Mesendoderm (in vitro differentiated cells): Measurements from ENCODE around the gene VIT.
A peak's percentile ranks its signal among the peaks of the same experiment; 100 is the strongest.

Source experiments
- DNase-seq: peaks from one replicate; pipeline ENCODE4 v3.0.0; 2013
- H2AK5ac ChIP-seq: 2 replicates; pipeline ENCODE4 v1.6.1; 2013; ENCODE audit warnings: low read length, inconsistent platforms
- H2BK120ac ChIP-seq: 2 replicates; pipeline ENCODE4 v1.6.1; 2013; ENCODE audit warnings: low read depth, mild to moderate bottlenecking, low read length, moderate library complexity, mixed read lengths
- H2BK15ac ChIP-seq: replicated peaks from 2 replicates; pipeline ENCODE4 v1.6.1; 2013; ENCODE audit warnings: low read depth, mild to moderate bottlenecking, moderate library complexity
- H2BK5ac ChIP-seq: 2 replicates; pipeline ENCODE4 v1.6.1; 2013; ENCODE audit warnings: low read length, inconsistent platforms
- H3K18ac ChIP-seq: 2 replicates; pipeline ENCODE4 v1.6.1; 2013; ENCODE audit warnings: mild to moderate bottlenecking, low read length, mixed read lengths
- H3K23ac ChIP-seq: one replicate; pipeline ENCODE4 v1.6.1; 2013; ENCODE audit warnings: low read length
- H3K27ac ChIP-seq: 2 replicates; pipeline ENCODE4 v1.5.1; 2013; ENCODE audit warnings: low read depth, mild to moderate bottlenecking, inconsistent platforms, low read length, moderate library complexity
- H3K27me3 ChIP-seq: 2 replicates; pipeline ENCODE4 v1.6.1; 2013; ENCODE audit warnings: low read length, control low read depth, mild to moderate bottlenecking, inconsistent platforms; ENCODE audit not compliant: insufficient read depth, poor library complexity
- H3K36me3 ChIP-seq: 2 replicates; pipeline ENCODE4 v1.6.1; 2013; ENCODE audit warnings: low read length, inconsistent platforms; ENCODE audit not compliant: control insufficient read depth, insufficient read depth
- H3K4ac ChIP-seq: one replicate; pipeline ENCODE4 v1.6.1; 2013; ENCODE audit warnings: low read depth, mild to moderate bottlenecking, low read length, moderate library complexity
- H3K4me1 ChIP-seq: 2 replicates; pipeline ENCODE4 v1.6.1; 2013; ENCODE audit warnings: low read depth, low read length, inconsistent platforms; ENCODE audit not compliant: control insufficient read depth
- H3K4me2 ChIP-seq: 2 replicates; pipeline ENCODE4 v1.6.1; 2013; ENCODE audit warnings: low read length
- H3K4me3 ChIP-seq: 2 replicates; pipeline ENCODE4 v1.5.1; 2013; ENCODE audit warnings: mild to moderate bottlenecking, low read length
- H3K56ac ChIP-seq: one replicate; pipeline ENCODE4 v1.6.1; 2013; ENCODE audit warnings: low read length
- H3K79me1 ChIP-seq: 2 replicates; pipeline ENCODE4 v1.6.1; 2013; ENCODE audit warnings: low read length, inconsistent platforms
- H3K79me2 ChIP-seq: 2 replicates; pipeline ENCODE4 v1.6.1; 2013; ENCODE audit warnings: mild to moderate bottlenecking, low read length; ENCODE audit not compliant: control insufficient read depth, insufficient read depth
- H3K9ac ChIP-seq: 2 replicates; pipeline ENCODE4 v1.6.1; 2013; ENCODE audit warnings: low read length, inconsistent platforms
- H4K5ac ChIP-seq: one replicate; pipeline ENCODE4 v1.6.1; 2013; ENCODE audit warnings: low read length
- H4K8ac ChIP-seq: one replicate; pipeline ENCODE4 v1.6.1; 2013; ENCODE audit warnings: low read depth, mild to moderate bottlenecking, control low read depth, low read length, moderate library complexity
- WGBS: extraction: QIAGEN DNeasy Blood & Tissue Kit; methylation state at CpG from one replicate; pipeline ENCODE4 v1.1.7; 2013; ENCODE audit warnings: low lambda C conversion rate, missing lambda C conversion rate; ENCODE audit not compliant: insufficient coverage; ENCODE audit errors: extremely low coverage; 5-methylcytosine and 5-hydroxymethylcytosine counted together

VIT gene

GRCh38 chr2:36769106-36769505, 72.6 kb downstream of the VIT start:
- H3K27ac ChIP-seq: no peak overlapping the region
- H4K5ac ChIP-seq: no peak overlapping the region
- H3K27me3 ChIP-seq: no peaks in the 10 kb centered on the region
- H3K18ac ChIP-seq: no peak overlapping the region
- no peak overlapping the region for H2AK5ac ChIP-seq
- no peak for DNase-seq
- no peak overlapping the region for H2BK5ac ChIP-seq
- no peak overlapping the region for H3K4me2 ChIP-seq
- no peak overlapping the region for H3K56ac ChIP-seq
- no peak overlapping the region for H3K4ac ChIP-seq
- H3K36me3 ChIP-seq: no peaks in the 10 kb centered on the region
- no peaks in the 10 kb centered on the region for H3K4me1 ChIP-seq
- no CpG with 5 or more reads among the region's 2 CpGs for WGBS
- H3K4me3 ChIP-seq: no peak overlapping the region
- no peaks in the 10 kb centered on the region for H3K79me1 ChIP-seq
- no peak overlapping the region for H3K23ac ChIP-seq
- no peaks in the 10 kb centered on the region for H3K79me2 ChIP-seq
- H3K9ac ChIP-seq: no peak overlapping the region
- no peak overlapping the region for H2BK120ac ChIP-seq
- no peak overlapping the region for H4K8ac ChIP-seq
- no peak overlapping the region for H2BK15ac ChIP-seq

GRCh38 chr2:36770542-36771287, 74.2 kb downstream of the VIT start:
- Histone ChIP-seq H3K23ac (no peak overlapping the region), H2BK120ac (no peak overlapping the region), H3K79me1 (no peaks in the 10 kb centered on the region), H3K4me1 (no peaks in the 10 kb centered on the region), H2BK15ac (no peak overlapping the region), H3K36me3 (no peaks in the 10 kb centered on the region), H2AK5ac (no peak overlapping the region), H3K27ac (no peak overlapping the region), H4K8ac (no peak overlapping the region), H2BK5ac (no peak overlapping the region), H3K79me2 (no peaks in the 10 kb centered on the region), H3K4me2 (no peak overlapping the region), H3K9ac (no peak overlapping the region), H3K56ac (no peak overlapping the region), H3K18ac (no peak overlapping the region), H3K27me3 (no peaks in the 10 kb centered on the region), H3K4me3 (no peak overlapping the region), H4K5ac (no peak overlapping the region), H3K4ac (no peak overlapping the region)
- DNase-seq: peak; percentile 95
- WGBS: no CpG with 5 or more reads among the region's 11 CpGs

- no peak overlapping the region for H2AK5ac ChIP-seq
- H2BK120ac ChIP-seq: no peak overlapping the region
- no peak overlapping the region for H3K27ac ChIP-seq
- no peak overlapping the region for H3K4ac ChIP-seq
- no peak overlapping the region for H2BK5ac ChIP-seq
- no peaks in the 10 kb centered on the region for H3K79me1 ChIP-seq
- no CpG with 5 or more reads among the region's 3 CpGs for WGBS
- no peak overlapping the region for H4K5ac ChIP-seq
- no peaks in the 10 kb centered on the region for H3K79me2 ChIP-seq
- H3K4me3 ChIP-seq: no peak overlapping the region
- no peak overlapping the region for H3K4me2 ChIP-seq
- no peak overlapping the region for H3K9ac ChIP-seq
- H3K27me3 ChIP-seq: no peaks in the 10 kb centered on the region
- no peaks in the 10 kb centered on the region for H3K4me1 ChIP-seq
- H2BK15ac ChIP-seq: no peak overlapping the region
- H3K36me3 ChIP-seq: no peaks in the 10 kb centered on the region
- DNase-seq: no peak
- H3K23ac ChIP-seq: no peak overlapping the region
- no peak overlapping the region for H3K18ac ChIP-seq
- H4K8ac ChIP-seq: no peak overlapping the region
- no peak overlapping the region for H3K56ac ChIP-seq
Measured at GRCh38 chr2:36771671-36772070, 75.2 kb downstream of the VIT start.

- H4K8ac ChIP-seq: no peak overlapping the region
- no peaks in the 10 kb centered on the region for H3K79me1 ChIP-seq
- no peaks in the 10 kb centered on the region for H3K27me3 ChIP-seq
- no peak overlapping the region for H2BK5ac ChIP-seq
- H2AK5ac ChIP-seq: no peak overlapping the region
- no peak overlapping the region for H3K56ac ChIP-seq
- H3K79me2 ChIP-seq: no peaks in the 10 kb centered on the region
- no peak overlapping the region for H3K4me3 ChIP-seq
- no peak overlapping the region for H3K4ac ChIP-seq
- DNase-seq: no peak
- H3K4me2 ChIP-seq: no peak overlapping the region
- H3K36me3 ChIP-seq: no peaks in the 10 kb centered on the region
- no peaks in the 10 kb centered on the region for H3K4me1 ChIP-seq
- H2BK120ac ChIP-seq: no peak overlapping the region
- H3K27ac ChIP-seq: no peak overlapping the region
- no CpG with 5 or more reads among the region's 7 CpGs for WGBS
- H3K9ac ChIP-seq: no peak overlapping the region
- no peak overlapping the region for H3K18ac ChIP-seq
- no peak overlapping the region for H3K23ac ChIP-seq
- H4K5ac ChIP-seq: no peak overlapping the region
- H2BK15ac ChIP-seq: no peak overlapping the region
Measured at GRCh38 chr2:36773947-36774346, 77.4 kb downstream of the VIT start.

- no CpG with 5 or more reads among the region's 3 CpGs for WGBS
- Histone ChIP-seq H3K79me2 (no peaks in the 10 kb centered on the region), H2BK5ac (no peak overlapping the region), H3K4me1 (no peaks in the 10 kb centered on the region), H4K5ac (no peak overlapping the region), H2BK15ac (no peak overlapping the region), H3K4me3 (no peak overlapping the region), H3K56ac (no peak overlapping the region), H4K8ac (no peak overlapping the region), H2BK120ac (no peak overlapping the region), H3K4ac (no peak overlapping the region), H3K27me3 (no peaks in the 10 kb centered on the region), H2AK5ac (no peak overlapping the region), H3K23ac (no peak overlapping the region), H3K18ac (no peak overlapping the region), H3K27ac (no peak overlapping the region), H3K79me1 (no peaks in the 10 kb centered on the region), H3K36me3 (no peaks in the 10 kb centered on the region), H3K4me2 (no peak overlapping the region), H3K9ac (no peak overlapping the region)
- DNase-seq: no peak
Measured at GRCh38 chr2:36775261-36775660, 78.8 kb downstream of the VIT start.

- H2BK15ac ChIP-seq: no peak overlapping the region
- no peak overlapping the region for H3K9ac ChIP-seq
- H3K4me2 ChIP-seq: no peak overlapping the region
- no peak overlapping the region for H3K23ac ChIP-seq
- H3K79me2 ChIP-seq: no peaks in the 10 kb centered on the region
- H3K4me1 ChIP-seq: no peaks in the 10 kb centered on the region
- no peak overlapping the region for H3K4ac ChIP-seq
- no peaks in the 10 kb centered on the region for H3K36me3 ChIP-seq
- no peak overlapping the region for H4K5ac ChIP-seq
- no peaks in the 10 kb centered on the region for H3K79me1 ChIP-seq
- WGBS: no CpG with 5 or more reads among the region's 4 CpGs
- no peak overlapping the region for H3K4me3 ChIP-seq
- no peak overlapping the region for H3K18ac ChIP-seq
- H4K8ac ChIP-seq: no peak overlapping the region
- no peak overlapping the region for H2BK5ac ChIP-seq
- H3K27ac ChIP-seq: no peak overlapping the region
- no peaks in the 10 kb centered on the region for H3K27me3 ChIP-seq
- H2AK5ac ChIP-seq: no peak overlapping the region
- no peak overlapping the region for H3K56ac ChIP-seq
- H2BK120ac ChIP-seq: no peak overlapping the region
- no peak for DNase-seq
Measured at GRCh38 chr2:36775806-36776205, 79.3 kb downstream of the VIT start.
